Measurements from ENCODE around the gene RALGAPA2.

RALGAPA2 gene

DNA sequence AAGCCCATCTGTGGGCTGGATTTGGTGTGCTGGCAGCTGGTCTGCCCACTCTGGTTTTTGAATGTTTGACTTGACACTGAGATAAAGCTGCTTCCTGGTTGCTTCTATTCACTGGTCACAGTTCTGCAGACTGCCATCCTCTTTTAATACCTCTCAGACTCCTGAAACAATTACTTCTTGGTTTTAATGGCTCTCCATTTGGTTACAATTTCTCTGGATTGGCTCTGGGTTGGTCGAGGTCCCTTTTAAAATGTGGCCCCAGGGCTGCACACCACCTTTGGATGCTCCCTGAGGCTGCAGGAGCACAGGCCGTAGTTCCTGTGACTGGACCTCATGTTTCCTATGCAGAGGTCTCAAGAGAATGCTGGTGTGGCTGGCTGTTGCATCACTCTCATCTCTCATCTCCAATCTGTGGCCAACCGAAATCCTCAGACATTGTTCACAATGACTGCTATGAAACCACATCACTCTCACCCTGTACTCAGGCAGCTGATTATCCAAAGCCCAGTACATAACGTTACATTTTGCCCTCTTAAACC is 246.0 kb downstream of the RALGAPA2 start:
- Histone ChIP-seq H2AFZ (ENCODE audit: low read depth, low read length) (peak overlapping the region; percentile 58), H3K4me2 (ENCODE audit: low read length) (peak overlapping the region; percentile 27), H3K27me3 (ENCODE audit: low read depth, low read length) (no peaks in the 10 kb centered on the region), H4K20me1 (ENCODE audit: insufficient read depth, low read length) (no peaks in the 10 kb centered on the region), H3K36me3 (replicated peaks; ENCODE audit: low read depth, low read length) (no peaks in the 10 kb centered on the region), H3K4me3 (ENCODE audit: low read length) (no peak overlapping the region), H3K9ac (ENCODE audit: low read length) (peak overlapping the region; percentile 12; the same call in 1 of the 2 replicates), H3K27ac (ENCODE audit: low read length) (peak overlapping the region; percentile 39), H3K79me2 (ENCODE audit: low read length) (no peaks in the 10 kb centered on the region), H3K4me1 (ENCODE audit: low read length) (peaks cover 76% of the 10 kb centered on the region), H3K9me3 (ENCODE audit: insufficient read depth, low read length) (no peaks in the 10 kb centered on the region)
- TF ChIP-seq, protein P1, sequence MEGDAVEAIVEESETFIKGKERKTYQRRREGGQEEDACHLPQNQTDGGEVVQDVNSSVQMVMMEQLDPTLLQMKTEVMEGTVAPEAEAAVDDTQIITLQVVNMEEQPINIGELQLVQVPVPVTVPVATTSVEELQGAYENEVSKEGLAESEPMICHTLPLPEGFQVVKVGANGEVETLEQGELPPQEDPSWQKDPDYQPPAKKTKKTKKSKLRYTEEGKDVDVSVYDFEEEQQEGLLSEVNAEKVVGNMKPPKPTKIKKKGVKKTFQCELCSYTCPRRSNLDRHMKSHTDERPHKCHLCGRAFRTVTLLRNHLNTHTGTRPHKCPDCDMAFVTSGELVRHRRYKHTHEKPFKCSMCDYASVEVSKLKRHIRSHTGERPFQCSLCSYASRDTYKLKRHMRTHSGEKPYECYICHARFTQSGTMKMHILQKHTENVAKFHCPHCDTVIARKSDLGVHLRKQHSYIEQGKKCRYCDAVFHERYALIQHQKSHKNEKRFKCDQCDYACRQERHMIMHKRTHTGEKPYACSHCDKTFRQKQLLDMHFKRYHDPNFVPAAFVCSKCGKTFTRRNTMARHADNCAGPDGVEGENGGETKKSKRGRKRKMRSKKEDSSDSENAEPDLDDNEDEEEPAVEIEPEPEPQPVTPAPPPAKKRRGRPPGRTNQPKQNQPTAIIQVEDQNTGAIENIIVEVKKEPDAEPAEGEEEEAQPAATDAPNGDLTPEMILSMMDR (IDR thresholded peaks at IDR 0.05; ENCODE audit: low read depth, low read length): no peak
- TF ChIP-seq EZH2phosphoT487 (IDR thresholded peaks at IDR 0.05; ENCODE audit: low read depth): no peak

DNA sequence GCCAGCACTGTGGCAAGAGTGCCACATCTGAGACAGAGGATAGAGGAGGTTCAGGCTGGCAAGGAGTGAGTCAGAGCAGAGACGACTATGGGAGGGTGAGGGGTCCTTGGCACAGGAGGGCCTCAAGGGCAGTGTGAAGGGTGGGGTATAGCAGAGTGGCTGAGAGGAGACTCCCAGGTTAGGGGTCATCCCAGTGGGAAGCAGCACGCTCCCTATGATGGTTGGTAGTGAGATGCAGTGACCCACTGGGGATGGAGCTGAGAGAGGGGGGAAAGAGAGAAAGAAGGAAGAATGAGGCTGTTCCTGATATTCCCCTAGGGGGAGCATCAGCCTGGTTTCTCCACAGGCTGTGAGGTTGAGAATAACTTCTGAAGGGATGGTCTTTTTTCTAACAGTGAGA is 247.2 kb downstream of the RALGAPA2 start:
- Histone ChIP-seq H3K9ac (ENCODE audit: low read length) (no peak overlapping the region), H2AFZ (ENCODE audit: low read depth, low read length) (no peak overlapping the region), H3K79me2 (ENCODE audit: low read length) (no peaks in the 10 kb centered on the region), H3K4me3 (ENCODE audit: low read length) (no peak overlapping the region), H3K27me3 (ENCODE audit: low read depth, low read length) (no peaks in the 10 kb centered on the region), H4K20me1 (ENCODE audit: insufficient read depth, low read length) (no peaks in the 10 kb centered on the region), H3K36me3 (replicated peaks; ENCODE audit: low read depth, low read length) (no peaks in the 10 kb centered on the region), H3K4me2 (ENCODE audit: low read length) (peak overlapping the region; percentile 12; the same call in 1 of the 2 replicates), H3K4me1 (ENCODE audit: low read length) (peaks cover 74% of the 10 kb centered on the region), H3K27ac (ENCODE audit: low read length) (peak overlapping the region; percentile 76; the same call in 1 of the 2 replicates), H3K9me3 (ENCODE audit: insufficient read depth, low read length) (no peaks in the 10 kb centered on the region)
- no peak for TF ChIP-seq EZH2phosphoT487 (IDR thresholded peaks at IDR 0.05; ENCODE audit: low read depth)
- TF ChIP-seq, protein P1 (IDR thresholded peaks at IDR 0.05; ENCODE audit: low read depth, low read length): peak; percentile 61

DNA sequence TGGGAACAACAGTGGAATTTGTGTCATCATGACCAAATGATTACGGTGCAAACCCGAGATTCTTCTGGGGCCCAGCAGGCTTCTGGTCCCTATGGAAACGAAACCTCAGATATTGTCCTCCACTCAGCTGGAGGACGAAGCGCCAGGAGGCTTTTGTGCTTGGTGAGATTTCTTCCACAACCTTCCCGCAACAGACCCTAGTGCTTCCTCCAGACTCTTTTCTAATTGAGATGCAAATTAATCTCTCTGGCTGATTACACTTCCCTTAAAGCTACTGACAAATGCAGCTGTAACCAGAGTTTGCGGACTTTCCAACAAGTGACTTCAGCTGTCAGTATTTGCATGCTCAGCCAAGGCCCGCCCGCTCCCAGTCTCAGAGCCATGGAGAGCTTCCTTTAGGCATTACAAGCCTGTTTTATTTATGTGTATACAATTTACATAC is 248.5 kb downstream of the RALGAPA2 start:
- H4K20me1 ChIP-seq (ENCODE audit: insufficient read depth, low read length): no peaks in the 10 kb centered on the region
- H3K4me3 ChIP-seq (ENCODE audit: low read length): peak overlapping the region; percentile 48
- TF ChIP-seq, protein P1 (IDR thresholded peaks at IDR 0.05; ENCODE audit: low read depth, low read length): no peak
- no peak for TF ChIP-seq EZH2phosphoT487 (IDR thresholded peaks at IDR 0.05; ENCODE audit: low read depth)
- H3K4me2 ChIP-seq (ENCODE audit: low read length): peak overlapping the region; percentile 79
- H3K4me1 ChIP-seq (ENCODE audit: low read length): peaks cover 63% of the 10 kb centered on the region
- no peaks in the 10 kb centered on the region for H3K79me2 ChIP-seq (ENCODE audit: low read length)
- H3K36me3 ChIP-seq (replicated peaks; ENCODE audit: low read depth, low read length): no peaks in the 10 kb centered on the region
- H2AFZ ChIP-seq (ENCODE audit: low read depth, low read length): 0 out of 2 replicates have a peak overlapping the region, but pooled peaks have one; percentile 2
- peak overlapping the region; percentile 35 for H3K9ac ChIP-seq (ENCODE audit: low read length)
- no peaks in the 10 kb centered on the region for H3K27me3 ChIP-seq (ENCODE audit: low read depth, low read length)
- H3K27ac ChIP-seq (ENCODE audit: low read length): peak overlapping the region; percentile 76
- no peaks in the 10 kb centered on the region for H3K9me3 ChIP-seq (ENCODE audit: insufficient read depth, low read length)

DNA sequence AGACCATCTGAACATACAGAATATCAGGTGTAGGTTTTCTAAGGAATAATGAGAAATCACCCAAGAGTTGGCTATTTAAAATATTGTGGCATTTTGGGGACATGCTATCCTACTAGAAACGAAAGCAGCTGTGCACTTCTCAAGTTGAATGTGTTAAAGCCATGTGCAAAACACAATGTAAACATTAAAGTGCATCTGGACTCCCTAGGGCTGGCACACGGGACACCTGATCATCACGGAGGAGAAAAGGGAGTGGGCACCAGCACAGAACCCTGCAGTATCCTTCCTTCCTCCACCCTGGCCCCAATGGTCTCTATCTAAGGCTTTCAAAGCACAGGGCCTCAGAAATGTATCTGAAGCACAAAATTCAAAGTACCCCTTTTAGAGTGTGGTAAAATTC is 250.3 kb downstream of the RALGAPA2 start:
- no peaks in the 10 kb centered on the region for H3K9me3 ChIP-seq (ENCODE audit: insufficient read depth, low read length)
- H4K20me1 ChIP-seq (ENCODE audit: insufficient read depth, low read length): no peaks in the 10 kb centered on the region
- peak overlapping the region; percentile 79 for H3K4me2 ChIP-seq (ENCODE audit: low read length)
- no peaks in the 10 kb centered on the region for H3K36me3 ChIP-seq (replicated peaks; ENCODE audit: low read depth, low read length)
- no peak overlapping the region for H3K9ac ChIP-seq (ENCODE audit: low read length)
- H2AFZ ChIP-seq (ENCODE audit: low read depth, low read length): no peak overlapping the region
- no peak overlapping the region; the same call in 1 of the 2 replicates for H3K4me3 ChIP-seq (ENCODE audit: low read length)
- peak overlapping the region; percentile 26; the same call in 1 of the 2 replicates for H3K27ac ChIP-seq (ENCODE audit: low read length)
- H3K79me2 ChIP-seq (ENCODE audit: low read length): no peaks in the 10 kb centered on the region
- H3K4me1 ChIP-seq (ENCODE audit: low read length): peaks cover 60% of the 10 kb centered on the region
- no peaks in the 10 kb centered on the region for H3K27me3 ChIP-seq (ENCODE audit: low read depth, low read length)
- TF ChIP-seq, protein P1 (IDR thresholded peaks at IDR 0.05; ENCODE audit: low read depth, low read length): no peak
- no peak for TF ChIP-seq EZH2phosphoT487 (IDR thresholded peaks at IDR 0.05; ENCODE audit: low read depth)

Data from OCI-LY3 (cell line).